Measurements from ENCODE around the gene CAMP.

- no peak for TF ChIP-seq CTCF (IDR thresholded peaks at IDR 0.05)
- TF ChIP-seq POLR2AphosphoS5 (IDR thresholded peaks at IDR 0.05; ENCODE audit: low read depth, low read length), result no peak
- TF ChIP-seq EP300 (IDR thresholded peaks at IDR 0.05; ENCODE audit: borderline replicate concordance in 1 of 2, low read depth in 1 of 2, low read length in 1 of 2), result no peak
- no peak for TF ChIP-seq NFIC (IDR thresholded peaks at IDR 0.05; ENCODE audit: borderline replicate concordance)
- no peak for TF ChIP-seq YY1 (IDR thresholded peaks at IDR 0.05; ENCODE audit: low read depth)
- no peak for TF ChIP-seq RAD21 (IDR thresholded peaks at IDR 0.05; ENCODE audit: low read length)
- no peak for TF ChIP-seq EZH2phosphoT487 (IDR thresholded peaks at IDR 0.05; ENCODE audit: borderline replicate concordance, low read depth)
Measured at GRCh38 chr3:48238531-48239085, 15.3 kb downstream of the CAMP start.

Measured in SK-N-SH (cell line).